Neural cell (in vitro differentiated cells): ENCODE results near the gene OAF.

Source experiments
- EP300 ChIP-seq: fragments of 450-650 bp; conservative IDR thresholded peaks from 2 replicates; pipeline ENCODE4 v1.6.1; 2014; ENCODE audit warnings: antibody characterized with exemption, mild to moderate bottlenecking, moderate library complexity; ENCODE audit not compliant: poor library complexity, severe bottlenecking
- EZH2 ChIP-seq: fragments of 200-600, 300-800 bp; shearing (Covaris generic), sonication (generic); IDR thresholded peaks from 2 replicates; pipeline ENCODE4 v1.6.1; 2014; ENCODE audit warnings: antibody characterized with exemption, low read length, borderline replicate concordance, mild to moderate bottlenecking; ENCODE audit not compliant: insufficient read depth, poor library complexity, severe bottlenecking
- MXI1 ChIP-seq: fragments of 450-650 bp; conservative IDR thresholded peaks from 2 replicates; pipeline ENCODE4 v1.6.1; 2014; ENCODE audit warnings: antibody characterized with exemption, mild to moderate bottlenecking; ENCODE audit not compliant: poor library complexity, severe bottlenecking
- POLR2AphosphoS5 ChIP-seq: IDR thresholded peaks from 2 replicates; pipeline ENCODE4 v1.6.1; 2012
- RAD21 ChIP-seq: fragments of 450-650 bp; conservative IDR thresholded peaks from 2 replicates; pipeline ENCODE4 v1.6.1; 2014; ENCODE audit warnings: antibody characterized with exemption, mild to moderate bottlenecking, moderate library complexity
- TAF1 ChIP-seq: IDR thresholded peaks from 2 replicates; pipeline ENCODE4 v1.6.1; 2012; ENCODE audit warnings: low read depth
- TF ChIP-seq, protein P1 (sequence below): fragments of 450-650 bp; IDR thresholded peaks from 2 replicates; pipeline ENCODE4 v1.5.1; 2014; ENCODE audit warnings: antibody characterized with exemption, mild to moderate bottlenecking, moderate library complexity; ENCODE audit not compliant: poor library complexity, severe bottlenecking
- TF ChIP-seq, protein P2 (sequence below): IDR thresholded peaks from 2 replicates; pipeline ENCODE4 v1.6.1; 2012; ENCODE audit warnings: borderline replicate concordance

DNA sequence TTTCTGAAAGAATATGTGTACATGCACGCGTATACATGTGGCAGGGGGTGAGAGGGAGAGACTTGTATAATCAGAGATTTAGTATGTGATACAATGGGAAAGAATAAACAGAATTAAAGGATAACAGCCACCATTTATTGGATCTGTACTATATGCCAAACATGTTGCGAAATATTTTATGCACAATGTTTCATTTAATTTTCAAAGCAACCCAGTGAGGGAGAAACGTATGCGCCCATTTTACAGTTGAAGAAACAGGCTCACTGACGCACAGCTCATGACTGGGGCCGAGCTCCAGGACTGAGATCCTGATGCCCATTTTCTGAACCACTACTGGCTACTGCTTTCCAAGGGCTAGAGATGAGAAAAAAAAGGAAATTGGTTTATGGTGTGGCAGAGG lies 3.3 kb upstream of the OAF start:
- TF ChIP-seq, protein P1, sequence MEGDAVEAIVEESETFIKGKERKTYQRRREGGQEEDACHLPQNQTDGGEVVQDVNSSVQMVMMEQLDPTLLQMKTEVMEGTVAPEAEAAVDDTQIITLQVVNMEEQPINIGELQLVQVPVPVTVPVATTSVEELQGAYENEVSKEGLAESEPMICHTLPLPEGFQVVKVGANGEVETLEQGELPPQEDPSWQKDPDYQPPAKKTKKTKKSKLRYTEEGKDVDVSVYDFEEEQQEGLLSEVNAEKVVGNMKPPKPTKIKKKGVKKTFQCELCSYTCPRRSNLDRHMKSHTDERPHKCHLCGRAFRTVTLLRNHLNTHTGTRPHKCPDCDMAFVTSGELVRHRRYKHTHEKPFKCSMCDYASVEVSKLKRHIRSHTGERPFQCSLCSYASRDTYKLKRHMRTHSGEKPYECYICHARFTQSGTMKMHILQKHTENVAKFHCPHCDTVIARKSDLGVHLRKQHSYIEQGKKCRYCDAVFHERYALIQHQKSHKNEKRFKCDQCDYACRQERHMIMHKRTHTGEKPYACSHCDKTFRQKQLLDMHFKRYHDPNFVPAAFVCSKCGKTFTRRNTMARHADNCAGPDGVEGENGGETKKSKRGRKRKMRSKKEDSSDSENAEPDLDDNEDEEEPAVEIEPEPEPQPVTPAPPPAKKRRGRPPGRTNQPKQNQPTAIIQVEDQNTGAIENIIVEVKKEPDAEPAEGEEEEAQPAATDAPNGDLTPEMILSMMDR: no peak
- TF ChIP-seq POLR2AphosphoS5 (no peak), EP300 (no peak), EZH2 (no peak), MXI1 (no peak), RAD21 (no peak), TAF1 (no peak)
- TF ChIP-seq, protein P2, sequence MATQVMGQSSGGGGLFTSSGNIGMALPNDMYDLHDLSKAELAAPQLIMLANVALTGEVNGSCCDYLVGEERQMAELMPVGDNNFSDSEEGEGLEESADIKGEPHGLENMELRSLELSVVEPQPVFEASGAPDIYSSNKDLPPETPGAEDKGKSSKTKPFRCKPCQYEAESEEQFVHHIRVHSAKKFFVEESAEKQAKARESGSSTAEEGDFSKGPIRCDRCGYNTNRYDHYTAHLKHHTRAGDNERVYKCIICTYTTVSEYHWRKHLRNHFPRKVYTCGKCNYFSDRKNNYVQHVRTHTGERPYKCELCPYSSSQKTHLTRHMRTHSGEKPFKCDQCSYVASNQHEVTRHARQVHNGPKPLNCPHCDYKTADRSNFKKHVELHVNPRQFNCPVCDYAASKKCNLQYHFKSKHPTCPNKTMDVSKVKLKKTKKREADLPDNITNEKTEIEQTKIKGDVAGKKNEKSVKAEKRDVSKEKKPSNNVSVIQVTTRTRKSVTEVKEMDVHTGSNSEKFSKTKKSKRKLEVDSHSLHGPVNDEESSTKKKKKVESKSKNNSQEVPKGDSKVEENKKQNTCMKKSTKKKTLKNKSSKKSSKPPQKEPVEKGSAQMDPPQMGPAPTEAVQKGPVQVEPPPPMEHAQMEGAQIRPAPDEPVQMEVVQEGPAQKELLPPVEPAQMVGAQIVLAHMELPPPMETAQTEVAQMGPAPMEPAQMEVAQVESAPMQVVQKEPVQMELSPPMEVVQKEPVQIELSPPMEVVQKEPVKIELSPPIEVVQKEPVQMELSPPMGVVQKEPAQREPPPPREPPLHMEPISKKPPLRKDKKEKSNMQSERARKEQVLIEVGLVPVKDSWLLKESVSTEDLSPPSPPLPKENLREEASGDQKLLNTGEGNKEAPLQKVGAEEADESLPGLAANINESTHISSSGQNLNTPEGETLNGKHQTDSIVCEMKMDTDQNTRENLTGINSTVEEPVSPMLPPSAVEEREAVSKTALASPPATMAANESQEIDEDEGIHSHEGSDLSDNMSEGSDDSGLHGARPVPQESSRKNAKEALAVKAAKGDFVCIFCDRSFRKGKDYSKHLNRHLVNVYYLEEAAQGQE: no peak
